ENCODE measurements around the gene MGRN1. TPM values are rescaled to one million over a fixed set of nuclear protein-coding genes. Genes with fewer than 3 reads are reported as not detected.
"Not testable (repeated sequence)": the region's sequence is repeated elsewhere in the genome, so short reads cannot be mapped to it uniquely, and the experiment has no call there.

Gene MGRN1
- total RNA-seq, 1 donor from 2014 or later = 41.5 TPM

GRCh38 chr16:4624827-4625559 lies 367 bp downstream of the MGRN1 start:
- peak; percentile 47 for DNase-seq

- DNase-seq = no peak
Observed at GRCh38 chr16:4625560-4626159, 1.0 kb downstream of the MGRN1 start.

GRCh38 chr16:4626396-4626795 lies 1.8 kb downstream of the MGRN1 start:
- DNase-seq = no peak

- DNase-seq = no peak
Observed at GRCh38 chr16:4628283-4628682, 3.7 kb downstream of the MGRN1 start.

- no peak for DNase-seq
Observed at GRCh38 chr16:4631444-4631843, 6.8 kb downstream of the MGRN1 start.

GRCh38 chr16:4633910-4634635 lies 9.4 kb downstream of the MGRN1 start:
- no peak for DNase-seq

GRCh38 chr16:4634768-4635167 lies 10.1 kb downstream of the MGRN1 start:
- no peak for DNase-seq

- no peak for DNase-seq
Observed at GRCh38 chr16:4636196-4636595, 11.6 kb downstream of the MGRN1 start.

- no peak for DNase-seq
Observed at GRCh38 chr16:4637501-4638166, 13.0 kb downstream of the MGRN1 start.

GRCh38 chr16:4639899-4640509 lies 15.4 kb downstream of the MGRN1 start:
- no peak for DNase-seq

GRCh38 chr16:4640572-4641305 lies 16.1 kb downstream of the MGRN1 start:
- DNase-seq = no peak

- no peak for DNase-seq
Observed at GRCh38 chr16:4641306-4641687, 16.7 kb downstream of the MGRN1 start.

GRCh38 chr16:4641895-4642294 lies 17.3 kb downstream of the MGRN1 start:
- no peak for DNase-seq

- no peak for DNase-seq
Observed at GRCh38 chr16:4646773-4647643, 22.4 kb downstream of the MGRN1 start.

- DNase-seq = no peak
Observed at GRCh38 chr16:4647644-4647980, 23.0 kb downstream of the MGRN1 start.

- no peak for DNase-seq
Observed at GRCh38 chr16:4648917-4649316, 24.3 kb downstream of the MGRN1 start.

GRCh38 chr16:4649744-4650442 lies 25.3 kb downstream of the MGRN1 start:
- DNase-seq = no peak

- not testable (repeated sequence) for DNase-seq
Observed at GRCh38 chr16:4650443-4651074, 25.9 kb downstream of the MGRN1 start.

- no peak for DNase-seq
Observed at GRCh38 chr16:4651827-4652226, 27.2 kb downstream of the MGRN1 start.

GRCh38 chr16:4652561-4652960 lies 27.9 kb downstream of the MGRN1 start:
- DNase-seq = no peak
